Stimulated activated CD4-positive, alpha-beta T cell treated with anti-CD3 and anti-CD28 coated beads, Interleukin-4, amount 100 ng/mL, for 4 hours (primary cell): ENCODE measurements around the gene CRKL.

ENCODE experiments used
- DNase-seq, 2 experiments: peaks; one replicate each; pipeline ENCODE4 v3.0.0-alpha.2; 2020

Gene CRKL

GRCh38 chr22:20953342-20953608 is 36.1 kb downstream of the CRKL start:
- DNase-seq: no peak

- DNase-seq: no peak
Measured at GRCh38 chr22:20953668-20954500, 36.7 kb downstream of the CRKL start.

- DNase-seq: no peak
Measured at GRCh38 chr22:20955548-20955947, 38.3 kb downstream of the CRKL start.

DNA sequence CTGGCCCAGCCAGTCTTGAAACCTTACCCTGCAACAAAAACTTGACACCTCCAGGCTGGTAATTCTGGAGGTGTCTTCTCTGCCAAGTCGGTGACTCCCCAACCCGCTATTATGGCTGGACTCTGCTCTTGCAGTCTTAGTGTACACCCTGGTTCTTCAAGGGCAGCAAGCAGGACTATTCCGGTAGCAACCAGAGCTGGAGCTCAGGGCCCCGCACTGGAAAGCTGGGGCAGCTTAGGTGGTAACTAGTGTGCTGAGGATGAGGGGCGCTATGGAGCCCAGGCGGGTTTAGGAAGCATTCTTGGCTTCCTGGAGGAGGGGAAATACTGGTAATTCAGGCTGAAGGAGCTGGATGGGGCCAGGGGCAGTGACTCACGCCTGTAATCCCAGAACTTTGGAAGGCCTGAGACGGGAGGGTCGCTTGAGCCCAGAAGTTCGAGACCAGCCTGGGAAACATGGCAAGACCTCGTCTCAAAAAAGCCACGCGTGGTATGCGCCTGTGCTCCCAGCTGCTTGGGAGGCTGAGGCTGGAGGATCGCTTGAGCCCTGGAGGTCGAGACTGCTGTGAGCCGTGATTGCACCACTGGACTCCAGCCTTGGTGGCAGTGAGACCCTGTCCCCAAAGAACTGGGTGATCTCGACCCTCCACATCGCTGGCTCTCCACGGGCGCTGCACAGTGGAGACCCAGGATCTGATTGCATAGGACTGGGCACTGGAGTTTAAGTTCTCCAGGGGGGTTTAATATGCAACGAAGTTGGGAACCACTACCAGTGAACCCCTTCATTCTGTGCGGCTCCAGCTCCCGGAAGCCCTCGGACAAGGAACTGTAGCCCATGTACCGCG is 39.3 kb downstream of the CRKL start:
- DNase-seq: no peak

DNA sequence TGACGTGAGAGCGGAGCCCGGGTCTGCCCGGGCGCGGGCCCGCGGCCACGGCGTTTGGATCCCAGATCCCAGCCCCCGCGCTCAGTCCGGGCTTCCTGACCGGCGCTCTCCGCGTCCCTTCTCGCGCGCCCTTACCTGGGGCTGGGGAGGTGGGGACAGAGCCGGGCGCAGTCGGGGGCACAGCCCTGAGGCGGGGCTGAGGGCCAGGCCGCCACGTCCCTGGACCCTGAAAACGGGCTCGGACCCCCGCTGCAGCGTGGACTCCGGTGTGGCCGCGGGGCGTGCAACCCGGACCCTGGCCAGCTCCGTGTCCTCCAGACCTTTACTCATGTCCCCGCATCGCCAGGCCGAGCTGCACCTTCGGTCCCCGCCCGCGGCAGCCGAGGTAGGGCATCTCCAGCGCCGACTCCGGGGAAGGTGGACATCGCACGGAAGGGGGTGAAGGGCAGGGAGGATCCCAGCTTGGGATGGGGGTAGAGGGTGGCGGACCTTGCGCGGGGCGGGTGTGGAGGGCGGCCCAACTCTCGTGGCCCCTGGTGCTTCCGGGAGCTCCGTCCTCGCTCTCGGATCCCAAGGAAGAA is 40.0 kb downstream of the CRKL start:
- DNase-seq: no peak

DNA sequence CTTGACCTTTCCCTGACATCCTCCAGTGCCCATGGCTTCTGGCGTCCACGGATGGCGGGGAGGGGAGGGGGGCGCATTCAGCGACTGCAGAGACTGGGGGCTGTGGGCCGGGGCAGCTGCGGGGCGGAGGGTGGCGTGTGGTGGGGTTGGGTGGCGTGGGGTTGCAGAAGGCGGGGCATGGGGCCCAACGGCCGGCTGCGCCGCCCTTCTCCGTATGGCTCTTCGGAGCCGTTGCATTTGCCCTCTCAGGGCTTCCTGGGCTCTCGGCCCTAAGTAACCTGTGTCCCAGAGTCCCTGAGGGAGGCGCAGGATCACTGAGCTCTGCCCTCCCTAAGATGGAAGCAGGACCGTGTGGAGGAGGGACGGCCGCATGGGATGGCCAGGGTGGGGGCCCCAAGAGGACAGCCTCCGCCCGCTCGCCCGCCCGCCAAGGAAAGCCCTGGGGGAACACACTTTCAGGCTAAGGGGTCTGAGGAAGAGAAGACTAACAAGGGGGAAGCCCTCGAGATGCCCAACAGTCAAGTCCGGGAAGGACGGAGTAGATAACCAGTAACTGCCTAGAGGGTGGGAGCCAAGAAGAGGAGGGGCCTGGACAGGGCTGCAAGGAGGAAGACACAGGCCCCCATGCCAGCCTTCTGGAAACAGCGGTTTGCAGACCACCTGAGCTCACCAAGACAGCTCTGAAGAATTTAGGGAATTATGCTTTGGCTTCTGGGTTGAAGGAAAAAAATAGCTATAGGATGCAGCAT is 40.6 kb downstream of the CRKL start:
- DNase-seq: no peak

DNA sequence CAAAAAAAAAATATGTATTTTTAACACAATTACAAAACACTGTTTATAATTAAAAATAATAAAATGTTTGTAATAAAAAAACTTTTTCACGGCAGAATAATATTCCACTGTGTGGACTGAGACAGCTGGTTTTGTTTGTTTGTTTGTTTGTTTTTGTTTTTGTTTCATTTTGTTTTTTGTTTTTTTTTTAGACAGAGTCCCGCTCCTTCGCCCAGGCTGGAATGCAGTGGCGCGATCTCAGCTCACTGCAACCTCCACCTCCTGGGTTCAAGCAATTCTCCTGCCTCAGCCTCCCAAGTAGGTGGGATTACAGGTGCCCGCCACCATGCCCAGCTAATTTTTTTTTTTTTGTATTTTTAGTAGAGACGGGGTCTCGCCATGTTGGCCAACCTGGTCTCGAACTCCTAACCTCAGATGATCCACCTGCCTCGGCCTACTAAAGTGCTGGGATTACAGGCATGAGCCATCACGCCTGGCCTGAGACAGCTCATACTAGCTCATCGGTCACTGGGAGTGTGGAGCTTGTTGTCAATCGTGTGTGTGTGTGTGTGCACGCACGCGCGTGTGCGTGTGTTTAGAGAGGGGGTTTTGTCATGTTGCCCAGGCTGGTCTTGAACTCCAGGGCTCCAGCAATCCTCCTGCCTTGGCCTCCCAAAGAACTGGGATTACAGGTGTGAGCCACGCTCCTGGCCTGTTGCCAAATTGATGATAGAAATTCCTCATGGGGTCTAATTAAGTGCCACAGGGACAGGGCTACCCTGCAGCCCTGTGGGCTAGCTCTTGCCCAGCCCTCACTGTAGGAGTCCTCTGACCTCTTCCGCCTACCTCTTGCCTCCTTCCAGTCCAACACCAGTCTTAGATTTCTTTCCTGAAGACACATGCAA is 42.6 kb downstream of the CRKL start:
- no peak for DNase-seq

DNA sequence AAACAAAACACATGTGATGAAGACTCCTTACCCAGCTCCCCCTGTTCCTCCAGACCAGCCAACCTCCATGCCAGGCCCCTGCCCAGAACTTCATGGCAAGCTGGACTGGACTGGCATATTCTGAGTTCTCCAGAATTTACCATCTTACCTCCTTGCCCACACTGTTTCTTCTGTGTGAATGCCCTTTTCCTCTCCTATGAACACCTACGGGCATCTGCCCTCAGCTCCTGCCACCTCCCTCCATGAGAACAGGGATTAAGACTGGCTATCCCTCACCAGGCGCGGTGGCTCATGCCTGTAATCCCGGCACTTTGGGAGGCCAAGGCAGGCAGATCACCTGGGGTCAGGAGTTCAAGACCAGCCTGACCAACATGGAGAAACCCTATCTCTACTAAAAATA is 43.4 kb downstream of the CRKL start:
- DNase-seq: no peak

DNA sequence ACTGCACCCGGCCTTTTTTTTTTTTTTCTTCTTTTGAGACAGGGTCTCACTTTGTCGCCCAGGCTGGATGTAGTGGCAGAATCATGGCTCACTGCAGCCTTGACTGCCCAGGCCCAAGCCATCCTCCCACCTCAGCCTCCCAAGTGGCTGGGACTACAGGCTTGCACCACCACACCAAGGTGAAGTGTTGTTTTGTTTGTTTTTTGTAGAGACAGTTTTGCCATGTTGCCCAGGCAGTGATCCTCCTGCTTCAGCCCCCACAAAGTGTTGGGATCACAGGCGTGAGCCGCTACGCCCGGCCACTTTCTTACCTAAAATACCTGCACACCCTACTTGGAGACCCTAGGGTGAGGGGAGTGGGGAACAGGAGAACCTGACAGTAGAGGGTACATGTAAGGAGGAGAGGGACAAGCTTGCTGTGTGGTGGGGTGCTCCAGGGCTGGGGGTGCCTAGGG is 45.3 kb downstream of the CRKL start:
- no peak for DNase-seq

DNA sequence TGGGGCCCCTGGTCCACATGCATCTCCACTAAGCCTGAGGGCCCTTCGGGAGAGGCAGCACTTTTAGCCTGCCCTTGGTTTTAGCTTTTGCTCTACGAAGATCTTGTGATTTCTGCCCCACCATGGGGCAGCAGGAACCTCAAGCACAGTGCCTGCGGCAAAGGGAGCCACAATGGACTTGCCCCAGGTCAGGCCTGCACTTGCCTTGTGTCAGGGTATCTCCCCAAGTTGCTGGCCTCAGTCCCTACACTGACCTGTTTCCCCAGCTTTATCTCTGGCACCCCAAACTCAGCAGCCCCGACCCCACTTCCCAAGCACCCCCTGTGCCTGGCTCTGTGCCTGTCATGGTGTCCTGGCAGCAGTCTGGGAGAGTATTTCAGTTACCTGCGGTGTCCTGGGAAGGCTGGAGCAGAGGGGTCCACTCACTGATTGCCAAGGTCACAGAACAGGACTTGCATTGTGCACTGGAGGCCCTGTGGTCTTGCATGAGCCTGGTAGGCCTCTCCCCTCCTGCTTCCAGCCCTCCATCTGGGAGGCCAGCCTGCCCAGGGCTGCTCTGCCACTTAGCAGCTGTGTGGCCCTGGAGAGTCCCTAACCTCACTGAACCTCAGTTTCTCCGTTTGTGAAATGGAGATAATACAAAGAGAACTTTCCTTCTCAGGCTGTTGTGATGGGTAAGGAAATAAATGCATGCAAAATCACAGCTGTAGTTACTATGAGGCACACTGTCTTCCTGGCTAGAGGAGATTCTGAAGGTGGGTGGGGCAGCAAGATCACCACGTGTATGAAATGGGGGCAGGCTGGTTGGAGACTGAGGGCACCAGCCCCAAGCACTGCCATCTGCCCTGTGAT is 46.2 kb downstream of the CRKL start:
- no peak for DNase-seq

GRCh38 chr22:20964090-20964798 is 47.0 kb downstream of the CRKL start:
- no peak for DNase-seq

- DNase-seq: peak in 1 of 2 experiments; percentile 13
Measured at GRCh38 chr22:20964799-20965103, 47.5 kb downstream of the CRKL start.

GRCh38 chr22:20965104-20965887 is 48.1 kb downstream of the CRKL start:
- no peak for DNase-seq

- DNase-seq: no peak
Measured at GRCh38 chr22:20965888-20966855, 49.0 kb downstream of the CRKL start.

GRCh38 chr22:20966883-20967696 is 49.9 kb downstream of the CRKL start, which contains the start of gene AIFM3:
Gene AIFM3, plus strand, starts transcription at chr22:20967255. Its CDS starts 690 bp downstream, at chr22:20967945.
- no peak for DNase-seq

DNA sequence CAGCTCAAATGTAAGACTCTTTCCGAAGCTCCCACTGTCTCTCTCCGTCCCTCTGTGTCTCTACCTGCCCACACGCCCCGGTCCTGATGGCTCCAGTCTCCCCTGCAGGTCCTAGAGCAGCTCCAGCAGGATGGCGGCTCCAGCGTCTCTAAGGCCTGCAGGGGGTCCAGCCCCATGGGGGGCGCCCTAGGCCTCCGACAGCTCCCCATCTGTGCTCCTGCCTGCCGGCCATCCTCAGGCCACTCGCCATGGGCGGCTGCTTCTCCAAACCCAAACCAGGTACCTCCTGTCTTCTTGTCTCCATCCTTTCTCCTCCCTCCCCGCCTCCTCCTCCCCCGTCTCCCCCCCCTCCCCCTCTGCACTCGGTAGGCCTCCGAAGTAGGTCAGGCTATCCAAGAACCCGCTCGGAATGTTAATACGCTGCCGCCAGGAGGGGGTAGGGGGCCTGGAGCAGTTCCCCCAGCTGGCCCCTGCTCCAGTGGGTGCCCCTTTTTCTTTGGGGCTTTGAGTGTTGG is 50.5 kb downstream of the CRKL start:
- no peak for DNase-seq

DNA sequence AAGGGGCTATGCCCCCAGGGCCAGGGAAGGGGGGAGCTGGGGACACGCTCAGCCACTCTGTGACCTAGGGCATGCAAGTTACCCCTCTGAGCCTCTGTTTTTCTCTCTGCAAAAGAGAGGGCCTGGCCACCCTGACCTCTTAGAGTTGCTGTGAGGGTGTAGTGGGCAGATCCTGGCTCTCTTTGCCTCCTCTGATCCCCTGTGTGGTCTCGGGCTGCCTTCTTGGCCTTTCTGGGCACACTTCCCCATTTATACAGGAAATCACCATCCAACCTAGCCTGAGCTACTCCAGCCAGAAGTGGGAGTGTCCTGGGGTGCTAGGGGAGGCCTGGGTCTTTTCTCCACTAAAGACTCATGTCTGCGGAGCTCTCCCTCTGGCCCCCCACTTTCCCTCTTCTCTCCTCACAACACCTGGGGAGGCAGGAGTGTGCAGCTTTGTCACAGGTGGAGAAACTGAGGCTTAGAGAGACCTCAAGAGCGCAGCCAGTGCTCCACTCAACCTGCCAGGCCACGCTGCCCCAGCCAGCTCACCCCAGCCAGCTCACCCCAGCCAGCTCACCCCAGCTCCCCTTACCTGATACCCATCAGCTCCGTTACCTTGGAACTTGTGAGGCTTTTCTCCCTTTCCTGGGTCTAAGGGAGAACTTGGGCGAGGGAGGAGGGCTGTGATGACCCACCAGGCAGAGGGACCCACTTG is 51.2 kb downstream of the CRKL start:
- no peak for DNase-seq
